SH-SY5Y (cell line): ENCODE measurements around the gene ATF6.

Experiments used
- GATA2 ChIP-seq: IDR thresholded peaks from 2 replicates; pipeline ENCODE4 v1.6.1; 2011; ENCODE audit warnings: mild to moderate bottlenecking, low read depth, low read length
- GATA3 ChIP-seq: IDR thresholded peaks from 2 replicates; pipeline ENCODE4 v1.6.1; 2011; ENCODE audit warnings: low read depth, mild to moderate bottlenecking, low read length, moderate library complexity

DNA sequence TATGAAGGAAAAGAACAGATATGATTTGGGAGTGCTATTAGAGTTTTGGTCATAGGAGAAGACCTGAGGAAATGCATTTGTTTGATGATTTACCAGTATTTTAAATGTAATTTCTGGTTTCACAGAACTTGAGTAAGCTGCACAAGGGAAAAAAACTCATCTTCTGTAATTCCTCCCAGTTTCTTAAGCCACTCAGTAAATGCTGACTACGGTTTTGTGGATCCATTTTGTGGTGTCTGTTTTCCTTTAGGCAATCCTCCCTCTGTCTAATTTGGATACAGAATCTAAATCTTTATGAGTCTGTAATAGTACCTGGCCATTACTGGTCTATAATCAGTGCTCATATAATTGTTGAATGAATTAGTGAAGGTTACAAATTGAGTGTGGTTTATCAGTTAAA is 185.5 kb downstream of the ATF6 start:
- TF ChIP-seq GATA2 (no peak), GATA3 (no peak)
